ENCODE data around the gene PGS1.

Gene PGS1

GRCh38 chr17:78392295-78392694 lies 13.8 kb downstream of the PGS1 start:
- no peak for TF ChIP-seq CTCF (conservative IDR thresholded peaks at IDR 0.05; ENCODE audit: low read depth)
- ChIA-PET POLR2A (ENCODE audit: low non-redundant PET) (no interaction called here), CTCF (interaction anchor here (0.5 to 1.3 kb wide), 4 partner anchors 29 to 213 kb away, joined by 3 to 4 read pairs (median 3); no protein-coding TSS in a partner anchor)
- no peak for DNase-seq (ENCODE audit: low spot score)
- peak overlapping the region; percentile 18; the same call in 1 of the 2 replicates for H3K27ac ChIP-seq

GRCh38 chr17:78393575-78393974 lies 15.1 kb downstream of the PGS1 start:
- DNase-seq (ENCODE audit: low spot score) = no peak
- no peak overlapping the region for H3K27ac ChIP-seq
- POLR2A ChIA-PET (ENCODE audit: low non-redundant PET) = no interaction called here
- no peak for TF ChIP-seq CTCF (conservative IDR thresholded peaks at IDR 0.05; ENCODE audit: low read depth)
- CTCF ChIA-PET = no interaction called here

GRCh38 chr17:78394209-78394608 lies 15.8 kb downstream of the PGS1 start:
- ChIA-PET CTCF (no interaction called here), POLR2A (ENCODE audit: low non-redundant PET) (no interaction called here)
- H3K27ac ChIP-seq = no peak overlapping the region
- TF ChIP-seq CTCF (conservative IDR thresholded peaks at IDR 0.05; ENCODE audit: low read depth) = no peak
- no peak for DNase-seq (ENCODE audit: low spot score)

DNA sequence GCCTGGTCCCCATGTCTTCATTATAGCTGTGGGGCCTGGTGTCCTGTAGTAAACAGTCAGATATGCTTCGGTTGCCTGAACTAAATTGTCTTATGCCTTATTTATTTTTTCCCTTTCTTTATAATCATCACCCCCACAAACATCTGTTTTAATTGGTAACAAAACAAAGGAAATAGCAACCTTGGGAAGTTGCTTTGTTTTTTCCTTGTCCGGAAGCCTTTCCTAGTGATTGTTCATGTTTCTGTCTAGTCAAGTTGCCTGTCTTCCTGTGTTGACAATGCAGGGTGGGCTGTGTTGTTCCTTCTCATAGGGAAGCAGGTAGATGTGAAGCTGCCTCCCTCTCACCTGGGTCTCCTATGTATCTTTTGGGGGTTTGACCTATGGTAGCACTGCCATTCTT lies 16.7 kb downstream of the PGS1 start:
- no peak for DNase-seq (ENCODE audit: low spot score)
- ChIA-PET CTCF (no interaction called here), POLR2A (ENCODE audit: low non-redundant PET) (no interaction called here)
- no peak for TF ChIP-seq CTCF (conservative IDR thresholded peaks at IDR 0.05; ENCODE audit: low read depth)
- H3K27ac ChIP-seq = no peak overlapping the region

DNA sequence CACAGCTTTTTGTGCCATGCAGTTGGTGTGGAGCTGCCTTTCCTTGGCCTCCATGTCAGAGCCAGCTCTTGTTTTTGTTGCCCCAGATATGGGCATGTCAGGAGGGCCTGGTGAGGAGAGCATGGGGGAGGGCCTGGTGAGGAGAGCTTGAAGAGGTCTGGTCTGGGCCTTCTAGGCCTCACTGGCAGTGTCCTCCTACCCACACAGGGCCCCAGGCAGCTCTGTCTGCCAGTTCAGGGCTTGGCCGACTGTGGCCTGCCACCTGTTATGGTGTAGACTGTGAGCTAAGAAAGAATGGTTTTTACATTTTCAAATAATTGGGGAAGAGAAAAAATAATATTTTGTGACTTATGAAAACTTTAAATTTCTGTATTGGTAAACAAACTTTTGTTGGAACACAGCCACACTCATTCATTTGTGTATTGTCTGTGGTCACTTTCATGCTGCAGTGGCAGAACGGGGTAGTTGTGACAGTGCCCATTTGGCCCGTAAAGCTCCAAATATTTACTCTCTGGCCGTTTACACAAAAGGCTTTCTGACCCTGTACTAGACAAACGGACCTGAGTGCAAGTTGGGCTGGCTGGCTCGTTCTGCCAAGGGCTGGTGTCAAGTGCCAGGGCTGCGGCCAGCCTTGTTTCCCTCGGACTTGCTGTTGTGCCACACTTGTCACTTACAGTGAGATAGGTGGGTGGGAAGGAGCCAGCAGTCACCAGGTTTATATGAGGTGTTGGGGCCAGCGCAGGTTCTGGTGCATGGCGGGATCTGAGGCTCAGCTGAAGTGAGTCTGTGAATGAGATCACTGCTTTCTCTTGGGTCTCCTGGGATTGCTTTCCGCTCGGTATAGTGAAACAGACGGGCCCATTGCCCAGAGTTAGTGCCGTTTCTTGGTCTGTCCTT lies 18.2 kb downstream of the PGS1 start:
- TF ChIP-seq CTCF (conservative IDR thresholded peaks at IDR 0.05; ENCODE audit: low read depth) = no peak
- no peak for DNase-seq (ENCODE audit: low spot score)
- ChIA-PET CTCF (interaction anchor here (0.6 to 0.7 kb wide), 2 partner anchors 25 to 617 kb away, joined by 4 to 5 read pairs; no protein-coding TSS in a partner anchor), POLR2A (ENCODE audit: low non-redundant PET) (no interaction called here)
- H3K27ac ChIP-seq = no peak overlapping the region

- CTCF ChIA-PET = no interaction called here
- no peak for TF ChIP-seq CTCF (conservative IDR thresholded peaks at IDR 0.05; ENCODE audit: low read depth)
- peak overlapping the region; percentile 13; the same call in 1 of the 2 replicates for H3K27ac ChIP-seq
- POLR2A ChIA-PET (ENCODE audit: low non-redundant PET) = no interaction called here
- no peak for DNase-seq (ENCODE audit: low spot score)
Observed at GRCh38 chr17:78397681-78398101, 19.2 kb downstream of the PGS1 start.
